ENCODE data around the gene RPL36AL.

Gene RPL36AL

GRCh38 chr14:49584058-49584457 is 36.4 kb downstream of the RPL36AL start:
- TF ChIP-seq, protein P1, sequence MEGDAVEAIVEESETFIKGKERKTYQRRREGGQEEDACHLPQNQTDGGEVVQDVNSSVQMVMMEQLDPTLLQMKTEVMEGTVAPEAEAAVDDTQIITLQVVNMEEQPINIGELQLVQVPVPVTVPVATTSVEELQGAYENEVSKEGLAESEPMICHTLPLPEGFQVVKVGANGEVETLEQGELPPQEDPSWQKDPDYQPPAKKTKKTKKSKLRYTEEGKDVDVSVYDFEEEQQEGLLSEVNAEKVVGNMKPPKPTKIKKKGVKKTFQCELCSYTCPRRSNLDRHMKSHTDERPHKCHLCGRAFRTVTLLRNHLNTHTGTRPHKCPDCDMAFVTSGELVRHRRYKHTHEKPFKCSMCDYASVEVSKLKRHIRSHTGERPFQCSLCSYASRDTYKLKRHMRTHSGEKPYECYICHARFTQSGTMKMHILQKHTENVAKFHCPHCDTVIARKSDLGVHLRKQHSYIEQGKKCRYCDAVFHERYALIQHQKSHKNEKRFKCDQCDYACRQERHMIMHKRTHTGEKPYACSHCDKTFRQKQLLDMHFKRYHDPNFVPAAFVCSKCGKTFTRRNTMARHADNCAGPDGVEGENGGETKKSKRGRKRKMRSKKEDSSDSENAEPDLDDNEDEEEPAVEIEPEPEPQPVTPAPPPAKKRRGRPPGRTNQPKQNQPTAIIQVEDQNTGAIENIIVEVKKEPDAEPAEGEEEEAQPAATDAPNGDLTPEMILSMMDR (conservative IDR thresholded peaks at IDR 0.05; ENCODE audit: low read depth, low read length) = no peak
- peak overlapping the region; percentile 78 for H3K4me3 ChIP-seq (ENCODE audit: low read depth, low read length)
- no peak for DNase-seq (ENCODE audit: low read depth)

DNA sequence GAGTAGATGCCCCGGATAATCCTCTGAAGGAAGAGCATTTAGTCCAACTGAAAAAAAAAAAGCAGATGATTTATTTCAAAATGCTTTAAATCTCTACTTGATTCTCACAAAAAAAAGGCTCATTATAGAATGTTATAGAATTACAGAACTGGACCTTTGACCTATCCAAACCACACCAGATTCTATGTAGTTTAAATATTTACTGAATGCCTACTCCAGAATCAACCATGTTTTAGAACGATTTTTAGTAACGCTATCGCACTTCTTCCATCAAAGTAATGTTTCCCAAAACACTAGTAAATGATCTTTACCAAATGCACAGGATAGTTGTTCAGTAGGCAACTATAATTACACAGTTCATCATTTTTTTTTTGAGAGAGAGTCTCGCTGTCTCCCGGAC is 36.8 kb downstream of the RPL36AL start:
- peak overlapping the region; percentile 6 for H3K4me3 ChIP-seq (ENCODE audit: low read depth, low read length)
- TF ChIP-seq, protein P1 (conservative IDR thresholded peaks at IDR 0.05; ENCODE audit: low read depth, low read length) = no peak
- DNase-seq (ENCODE audit: low read depth) = no peak

DNA sequence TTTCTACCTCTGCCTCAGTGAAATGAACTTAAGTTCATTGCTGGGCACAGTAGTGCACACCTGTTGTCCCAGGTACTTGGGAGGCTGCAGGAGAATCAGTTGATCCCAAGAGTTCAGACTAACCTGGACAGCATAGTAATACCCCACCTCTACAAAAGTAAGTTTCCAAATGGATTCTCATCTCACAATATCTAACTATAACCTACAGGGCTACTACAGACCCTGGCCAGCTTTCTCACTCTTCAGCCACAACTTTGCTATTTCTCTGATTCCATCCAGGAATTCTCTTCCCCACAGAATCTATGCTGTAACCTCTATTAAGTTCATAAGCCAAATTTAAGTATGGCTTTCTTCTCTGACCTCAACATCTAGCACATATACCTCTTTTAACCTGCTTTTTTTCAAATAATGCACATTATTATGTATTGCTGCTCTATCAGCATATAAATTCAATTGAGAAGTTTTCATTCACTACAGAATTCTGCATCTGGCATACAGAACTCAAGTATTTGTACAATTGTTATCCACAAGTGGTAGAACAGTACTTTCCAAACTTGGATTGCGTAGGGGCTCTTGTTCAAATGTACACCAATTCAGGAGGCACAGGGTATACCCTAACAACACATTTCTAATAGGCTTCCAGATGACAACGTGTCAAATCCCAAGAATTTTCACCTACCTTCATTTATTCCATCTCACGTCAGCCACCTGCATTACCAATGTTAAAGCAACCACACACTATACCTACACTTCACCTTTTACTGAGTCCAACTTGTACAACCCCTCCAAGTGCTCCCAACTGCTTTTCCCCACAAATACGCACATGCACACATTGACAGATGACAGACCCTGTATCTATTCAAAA is 38.1 kb downstream of the RPL36AL start:
- no peak overlapping the region for H3K4me3 ChIP-seq (ENCODE audit: low read depth, low read length)
- TF ChIP-seq, protein P1 (conservative IDR thresholded peaks at IDR 0.05; ENCODE audit: low read depth, low read length) = no peak
- DNase-seq (ENCODE audit: low read depth) = no peak

GRCh38 chr14:49581209-49582112 is 39.0 kb downstream of the RPL36AL start:
- TF ChIP-seq, protein P1 (conservative IDR thresholded peaks at IDR 0.05; ENCODE audit: low read depth, low read length) = no peak
- no peak overlapping the region for H3K4me3 ChIP-seq (ENCODE audit: low read depth, low read length)
- DNase-seq (ENCODE audit: low read depth) = no peak

DNA sequence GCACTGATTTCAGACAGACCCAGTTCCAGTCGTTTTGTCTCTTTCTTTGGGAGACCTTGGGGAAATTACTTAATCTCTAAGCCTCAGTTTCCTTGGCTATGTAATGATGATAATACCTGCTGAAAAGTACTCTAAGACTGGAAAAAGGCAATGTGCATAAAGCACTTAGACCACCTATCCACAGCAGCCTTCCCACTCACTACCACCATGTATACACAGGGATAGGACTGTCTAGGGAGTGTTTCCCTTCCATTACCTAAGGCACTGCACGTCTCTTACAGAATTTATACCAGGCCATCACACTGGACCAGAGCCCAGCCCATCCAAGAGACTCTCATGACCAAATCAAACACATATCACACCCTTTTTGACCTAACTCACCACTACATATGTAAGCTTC is 40.6 kb downstream of the RPL36AL start:
- no peak for DNase-seq (ENCODE audit: low read depth)
- TF ChIP-seq, protein P1 (conservative IDR thresholded peaks at IDR 0.05; ENCODE audit: low read depth, low read length) = no peak
- no peak overlapping the region for H3K4me3 ChIP-seq (ENCODE audit: low read depth, low read length)

DNA sequence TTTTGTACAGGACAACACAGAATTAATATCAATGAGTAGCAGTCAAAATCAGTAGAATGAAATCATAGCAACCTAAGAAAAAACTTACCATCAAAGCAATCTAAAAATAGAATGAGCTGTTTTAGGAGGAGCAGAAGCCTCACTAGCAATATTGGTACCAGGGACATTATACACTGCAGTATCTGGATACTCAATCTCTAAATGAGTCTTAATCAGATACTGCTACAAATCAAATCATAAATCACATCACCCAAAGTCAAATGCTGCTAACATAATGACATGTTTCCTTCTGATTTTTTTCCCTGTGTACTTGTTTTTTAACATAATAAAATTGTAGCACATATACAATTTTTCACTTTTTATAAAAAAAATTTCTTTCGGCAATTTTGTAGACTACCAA is 42.3 kb downstream of the RPL36AL start:
- no peak for DNase-seq (ENCODE audit: low read depth)
- TF ChIP-seq, protein P1 (conservative IDR thresholded peaks at IDR 0.05; ENCODE audit: low read depth, low read length) = no peak
- no peak overlapping the region for H3K4me3 ChIP-seq (ENCODE audit: low read depth, low read length)
